B cell (primary cell): ENCODE data around the gene PAAF1.

Source experiments
- CTCF ChIP-seq: fragments of 200-600 bp; IDR thresholded peaks from one replicate; pipeline ENCODE4 v1.8.0; 2022; ENCODE audit warnings: antibody characterized with exemption, mild to moderate bottlenecking
- EZH2 ChIP-seq: IDR thresholded peaks from 2 replicates; pipeline ENCODE4 v1.6.1; 2012; ENCODE audit warnings: borderline replicate concordance, low read depth, mild to moderate bottlenecking, moderate library complexity, low read length; ENCODE audit not compliant: insufficient read depth, poor library complexity, severe bottlenecking

GRCh38 chr11:73957654-73958361 lies 81.0 kb downstream of the PAAF1 start:
- no peak for TF ChIP-seq EZH2
- no peak for TF ChIP-seq CTCF
